OCI-LY1 (cell line): Measurements from ENCODE around the gene SIX1.

Source experiments
- H2AFZ ChIP-seq: fragments of 200-600 bp; sonication (generic), shearing (Covaris generic); 2 replicates; pipeline ENCODE4 v1.6.0; 2014; ENCODE audit warnings: antibody characterized with exemption, mild to moderate bottlenecking, low read length
- H3F3A ChIP-seq: fragments of 200-600 bp; sonication (generic), shearing (Covaris generic); 2 replicates; pipeline ENCODE4 v1.6.0; 2014; ENCODE audit warnings: mild to moderate bottlenecking, antibody characterized with exemption, low read length, moderate library complexity; ENCODE audit not compliant: insufficient read depth
- H3K27ac ChIP-seq: fragments of 200-600 bp; sonication (generic); 2 replicates; pipeline ENCODE4 v1.5.1; 2014; ENCODE audit warnings: low read length, mixed run types, mild to moderate bottlenecking, low read depth; ENCODE audit not compliant: poor library complexity, severe bottlenecking
- H3K27me3 ChIP-seq: fragments of 200-600 bp; sonication (generic); 2 replicates; pipeline ENCODE4 v1.6.0; 2014; ENCODE audit warnings: antibody characterized with exemption, mild to moderate bottlenecking, low read length, moderate library complexity; ENCODE audit not compliant: insufficient read depth
- H3K36me3 ChIP-seq: fragments of 200-600 bp; sonication (generic); 2 replicates; pipeline ENCODE4 v1.6.1; 2014; ENCODE audit warnings: mild to moderate bottlenecking, antibody characterized with exemption, low read length, moderate library complexity, mixed read lengths; ENCODE audit not compliant: insufficient read depth
- H3K4me1 ChIP-seq: fragments of 200-600 bp; sonication (generic); 2 replicates; pipeline ENCODE4 v1.5.1; 2014; ENCODE audit warnings: mild to moderate bottlenecking, low read length, moderate library complexity; ENCODE audit not compliant: insufficient read depth, severe bottlenecking
- H3K4me2 ChIP-seq: fragments of 200-600 bp; sonication (generic), shearing (Covaris generic); 2 replicates; pipeline ENCODE4 v1.6.1; 2014; ENCODE audit warnings: low read length
- H3K4me3 ChIP-seq: fragments of 200-600 bp; sonication (generic); 2 replicates; pipeline ENCODE4 v1.5.1; 2014; ENCODE audit warnings: low read length, low read depth, mild to moderate bottlenecking, mixed read lengths; ENCODE audit not compliant: poor library complexity, severe bottlenecking
- H3K79me2 ChIP-seq: fragments of 200-600 bp; shearing (Covaris generic); 2 replicates; pipeline ENCODE4 v1.6.1; 2016; ENCODE audit warnings: mixed run types, low read length, mixed read lengths; ENCODE audit not compliant: insufficient read depth
- H3K9ac ChIP-seq: fragments of 200-600 bp; sonication (generic), shearing (Covaris generic); 2 replicates; pipeline ENCODE4 v1.6.1; 2014; ENCODE audit warnings: mild to moderate bottlenecking, low read length, mixed read lengths
- H3K9me2 ChIP-seq: fragments of 200-600 bp; sonication (generic), shearing (Covaris generic); 2 replicates; pipeline ENCODE4 v1.6.1; 2014; ENCODE audit warnings: low read depth, mild to moderate bottlenecking, low read length, mixed read lengths
- H3K9me3 ChIP-seq: fragments of 200-600 bp; shearing (Covaris generic); 2 replicates; pipeline ENCODE4 v1.6.1; 2014; ENCODE audit warnings: low read length, mixed read lengths
- H4K20me1 ChIP-seq: fragments of 200-600 bp; sonication (generic), shearing (Covaris generic); 2 replicates; pipeline ENCODE4 v1.6.0; 2016; ENCODE audit warnings: mild to moderate bottlenecking, low read length; ENCODE audit not compliant: insufficient read depth
- CTCF ChIP-seq: fragments of 200-600 bp; sonication (generic), shearing (Covaris generic); IDR thresholded peaks from 2 replicates; pipeline ENCODE4 v1.5.1; 2017; ENCODE audit warnings: mild to moderate bottlenecking, antibody characterized with exemption, low read length, moderate library complexity, mixed read lengths
- EZH2 ChIP-seq: fragments of 200-600 bp; sonication (generic), shearing (Covaris generic); IDR thresholded peaks from 2 replicates; pipeline ENCODE4 v1.8.0; 2017; ENCODE audit warnings: borderline replicate concordance, mixed run types, mild to moderate bottlenecking, antibody characterized with exemption, low read length, moderate library complexity, mixed read lengths

The SIX1 gene

DNA sequence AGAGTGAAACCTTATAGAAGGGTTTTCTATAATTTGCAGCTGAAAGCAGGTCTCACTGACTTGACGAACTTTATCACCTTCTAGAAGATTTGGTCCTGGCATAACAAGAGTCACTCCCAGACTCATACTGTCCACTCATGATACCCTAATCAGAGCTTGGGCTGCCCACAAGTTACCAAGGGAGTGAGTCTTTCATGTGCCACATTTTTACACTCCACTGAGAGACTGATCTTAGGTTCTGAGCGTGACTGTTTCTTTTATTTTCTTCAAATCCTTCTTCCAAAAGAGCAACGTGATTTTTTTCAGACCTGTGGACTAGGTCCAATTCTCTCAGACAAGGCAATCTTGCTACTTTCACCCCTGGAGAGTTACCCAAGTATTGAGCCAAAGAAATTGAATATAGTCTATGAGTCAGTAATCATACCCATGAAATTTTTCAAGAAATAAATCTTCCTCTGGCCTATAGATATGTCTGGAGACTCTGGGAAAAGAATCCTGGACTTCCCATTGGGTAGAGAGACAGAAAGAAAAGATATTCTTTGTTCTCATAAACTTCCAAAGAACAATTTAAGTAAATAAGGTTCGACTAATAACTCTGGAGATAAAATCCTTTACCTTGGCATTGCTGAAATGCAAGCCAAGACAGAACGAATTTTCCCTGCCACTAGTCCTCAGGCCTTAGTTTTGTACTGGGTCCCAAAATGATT lies 26.9 kb downstream of the SIX1 start:
- no peaks in the 10 kb centered on the region for H3K9me2 ChIP-seq
- no peak overlapping the region for H3K9ac ChIP-seq
- H3K79me2 ChIP-seq = no peaks in the 10 kb centered on the region
- no peak overlapping the region for H3K4me3 ChIP-seq
- H3K27ac ChIP-seq = no peak overlapping the region
- no peak for TF ChIP-seq CTCF
- TF ChIP-seq EZH2 = no peak
- H3K36me3 ChIP-seq = no peaks in the 10 kb centered on the region
- no peaks in the 10 kb centered on the region for H3K9me3 ChIP-seq
- 0 out of 2 replicates have a peak, but pooled peaks cover 1% of the 10 kb centered on the region for H3F3A ChIP-seq
- no peak overlapping the region for H3K4me2 ChIP-seq
- no peak overlapping the region for H2AFZ ChIP-seq
- H3K27me3 ChIP-seq = no peaks in the 10 kb centered on the region
- no peaks in the 10 kb centered on the region for H3K4me1 ChIP-seq
- H4K20me1 ChIP-seq = no peaks in the 10 kb centered on the region

DNA sequence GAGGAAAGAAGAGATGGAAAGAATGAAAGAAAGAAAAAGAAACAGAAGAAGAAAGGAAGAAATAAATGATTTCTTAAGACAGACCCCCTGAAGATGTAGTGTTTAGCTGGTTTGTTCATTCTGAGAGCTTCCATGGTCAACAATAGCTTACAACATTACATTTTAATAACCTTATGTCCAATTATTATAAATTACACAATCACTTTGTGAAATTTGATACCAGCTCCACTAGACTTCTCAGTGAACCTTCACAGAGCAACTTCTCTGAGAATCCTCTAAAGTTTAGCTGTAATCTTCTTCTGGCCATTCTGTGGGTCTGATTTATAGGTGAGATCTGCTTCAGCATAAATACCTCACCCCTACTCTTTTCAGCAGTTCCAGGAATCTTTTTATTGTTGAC lies 27.9 kb downstream of the SIX1 start:
- H3K9ac ChIP-seq = no peak overlapping the region
- no peaks in the 10 kb centered on the region for H3K27me3 ChIP-seq
- no peaks in the 10 kb centered on the region for H3K9me2 ChIP-seq
- H3K9me3 ChIP-seq = no peaks in the 10 kb centered on the region
- H3K27ac ChIP-seq = no peak overlapping the region
- H4K20me1 ChIP-seq = no peaks in the 10 kb centered on the region
- H2AFZ ChIP-seq = no peak overlapping the region
- H3K4me1 ChIP-seq = no peaks in the 10 kb centered on the region
- H3F3A ChIP-seq = 0 out of 2 replicates have a peak, but pooled peaks cover 3% of the 10 kb centered on the region
- H3K36me3 ChIP-seq = no peaks in the 10 kb centered on the region
- H3K4me3 ChIP-seq = no peak overlapping the region
- H3K4me2 ChIP-seq = no peak overlapping the region
- no peak for TF ChIP-seq EZH2
- no peak for TF ChIP-seq CTCF
- no peaks in the 10 kb centered on the region for H3K79me2 ChIP-seq

DNA sequence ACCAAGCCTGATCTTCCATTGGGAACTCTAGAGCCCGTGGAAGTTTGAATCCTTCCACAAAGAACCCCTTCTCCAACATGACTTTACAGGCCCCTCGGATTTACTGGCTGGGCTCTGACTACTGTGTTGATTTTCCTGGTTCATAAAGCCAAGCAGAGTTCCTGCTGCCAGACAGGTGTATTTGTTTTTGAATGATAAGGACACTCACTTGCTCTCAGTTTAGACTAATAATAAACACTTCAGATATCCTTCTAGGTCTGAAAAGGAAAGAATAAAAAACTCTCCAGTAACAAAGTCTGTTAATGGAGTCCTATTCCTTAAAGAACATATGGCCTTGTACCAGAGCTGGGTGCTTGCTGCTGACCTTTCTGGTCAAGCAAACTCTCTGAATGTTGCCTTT lies 31.0 kb downstream of the SIX1 start:
- Histone ChIP-seq H2AFZ (no peak overlapping the region), H3K79me2 (no peaks in the 10 kb centered on the region), H3F3A (0 out of 2 replicates have a peak, but pooled peaks cover 3% of the 10 kb centered on the region), H3K4me3 (no peak overlapping the region), H3K27me3 (0 out of 2 replicates have a peak, but pooled peaks cover 3% of the 10 kb centered on the region), H3K9me3 (no peaks in the 10 kb centered on the region), H3K9me2 (no peaks in the 10 kb centered on the region), H3K27ac (no peak overlapping the region), H3K4me1 (no peaks in the 10 kb centered on the region), H3K4me2 (no peak overlapping the region), H3K9ac (no peak overlapping the region), H3K36me3 (no peaks in the 10 kb centered on the region), H4K20me1 (no peaks in the 10 kb centered on the region)
- no peak for TF ChIP-seq EZH2
- no peak for TF ChIP-seq CTCF
